Stomach (tissue), 4 donors: Measurements from ENCODE around the gene SOX12.

Source experiments
- EP300 ChIP-seq: sonication (generic); formaldehyde crosslinking; IDR thresholded peaks from one replicate; pipeline ENCODE4 v1.6.1; 2017; ENCODE audit warnings: antibody characterized with exemption
- POLR2A ChIP-seq, 4 donors: fragments of 450-650 bp; IDR thresholded peaks; one replicate each; pipeline ENCODE4 v1.6.1; 2016; ENCODE audit warnings: antibody characterized with exemption in 4 of 4, control low read depth in 2 of 4, mild to moderate bottlenecking in 1 of 4, moderate library complexity in 1 of 4
- TF ChIP-seq, protein P1 (sequence below), 7 experiments: fragments of 450-650 bp in 4 of 7; fragments of 200-600 bp in 3 of 7; sonication (generic) in 3 of 7; IDR thresholded peaks; one replicate each; pipeline ENCODE4 v1.5.1; 2016 to 2019; ENCODE audit warnings: antibody characterized with exemption in 7 of 7, control low read depth in 2 of 7, mild to moderate bottlenecking in 1 of 7

DNA sequence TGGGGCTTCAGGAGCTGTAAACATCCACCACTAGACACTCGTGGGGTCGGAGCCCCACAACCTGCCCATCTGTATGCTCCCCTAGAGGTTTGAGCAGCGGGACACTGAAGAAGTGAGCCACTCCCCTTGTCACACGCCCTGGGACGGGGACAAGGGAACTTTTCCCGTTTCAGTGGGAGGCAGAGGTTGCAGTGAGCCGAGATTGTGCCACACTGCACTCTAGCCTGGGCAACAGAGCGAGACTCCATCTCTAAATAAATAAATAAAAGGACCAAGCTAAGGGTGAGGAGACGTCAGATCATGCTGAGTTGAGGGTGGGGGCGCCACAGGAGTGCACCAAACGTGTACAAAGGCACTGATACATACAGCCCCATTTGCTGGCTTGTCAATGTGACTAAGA lies 19.6 kb upstream of the SOX12 start:
- no peak for TF ChIP-seq EP300
- TF ChIP-seq, protein P1, sequence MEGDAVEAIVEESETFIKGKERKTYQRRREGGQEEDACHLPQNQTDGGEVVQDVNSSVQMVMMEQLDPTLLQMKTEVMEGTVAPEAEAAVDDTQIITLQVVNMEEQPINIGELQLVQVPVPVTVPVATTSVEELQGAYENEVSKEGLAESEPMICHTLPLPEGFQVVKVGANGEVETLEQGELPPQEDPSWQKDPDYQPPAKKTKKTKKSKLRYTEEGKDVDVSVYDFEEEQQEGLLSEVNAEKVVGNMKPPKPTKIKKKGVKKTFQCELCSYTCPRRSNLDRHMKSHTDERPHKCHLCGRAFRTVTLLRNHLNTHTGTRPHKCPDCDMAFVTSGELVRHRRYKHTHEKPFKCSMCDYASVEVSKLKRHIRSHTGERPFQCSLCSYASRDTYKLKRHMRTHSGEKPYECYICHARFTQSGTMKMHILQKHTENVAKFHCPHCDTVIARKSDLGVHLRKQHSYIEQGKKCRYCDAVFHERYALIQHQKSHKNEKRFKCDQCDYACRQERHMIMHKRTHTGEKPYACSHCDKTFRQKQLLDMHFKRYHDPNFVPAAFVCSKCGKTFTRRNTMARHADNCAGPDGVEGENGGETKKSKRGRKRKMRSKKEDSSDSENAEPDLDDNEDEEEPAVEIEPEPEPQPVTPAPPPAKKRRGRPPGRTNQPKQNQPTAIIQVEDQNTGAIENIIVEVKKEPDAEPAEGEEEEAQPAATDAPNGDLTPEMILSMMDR (IDR thresholded peaks at IDR 0.05), result no peak
- TF ChIP-seq POLR2A (IDR thresholded peaks at IDR 0.05), result no peak
